Upper lobe of left lung (tissue), 4 donors: ENCODE results near the gene HOMER2.

Source experiments
- CTCF ChIP-seq, 6 experiments: fragments of 450-650 bp in 4 of 6; fragments of 200-600 bp in 2 of 6; sonication (generic) in 2 of 6; IDR thresholded peaks; one replicate each; pipeline ENCODE4 v1.5.1; 2016 to 2019; ENCODE audit warnings: antibody characterized with exemption in 6 of 6
- EP300 ChIP-seq, 4 donors: sonication (generic); formaldehyde crosslinking; IDR thresholded peaks; one replicate each; pipeline ENCODE4 v1.5.1; 2017; ENCODE audit warnings: antibody characterized with exemption in 4 of 4, control low read depth in 2 of 4
- POLR2A ChIP-seq, 4 donors: fragments of 450-650 bp; IDR thresholded peaks; one replicate each; pipeline ENCODE4 v1.5.1; 2016 to 2017; ENCODE audit warnings: antibody characterized with exemption in 4 of 4, mild to moderate bottlenecking in 2 of 4

GRCh38 chr15:82898961-82899360 lies 53.6 kb downstream of the HOMER2 start:
- TF ChIP-seq CTCF (IDR thresholded peaks at IDR 0.05), result no peak
- no peak for TF ChIP-seq POLR2A (IDR thresholded peaks at IDR 0.05)
- no peak for TF ChIP-seq EP300 (IDR thresholded peaks at IDR 0.05)
